ENCODE data around the gene HBA2. TPM values are rescaled to one million over a fixed set of nuclear protein-coding genes. Genes with fewer than 3 reads are reported as not detected.
"Not testable (repeated sequence)": the region's sequence is repeated elsewhere in the genome, so short reads cannot be mapped to it uniquely, and the experiment has no call there.

The HBA2 gene
- total RNA-seq, result 0.57 and 0.59 TPM in 2 replicates

DNA sequence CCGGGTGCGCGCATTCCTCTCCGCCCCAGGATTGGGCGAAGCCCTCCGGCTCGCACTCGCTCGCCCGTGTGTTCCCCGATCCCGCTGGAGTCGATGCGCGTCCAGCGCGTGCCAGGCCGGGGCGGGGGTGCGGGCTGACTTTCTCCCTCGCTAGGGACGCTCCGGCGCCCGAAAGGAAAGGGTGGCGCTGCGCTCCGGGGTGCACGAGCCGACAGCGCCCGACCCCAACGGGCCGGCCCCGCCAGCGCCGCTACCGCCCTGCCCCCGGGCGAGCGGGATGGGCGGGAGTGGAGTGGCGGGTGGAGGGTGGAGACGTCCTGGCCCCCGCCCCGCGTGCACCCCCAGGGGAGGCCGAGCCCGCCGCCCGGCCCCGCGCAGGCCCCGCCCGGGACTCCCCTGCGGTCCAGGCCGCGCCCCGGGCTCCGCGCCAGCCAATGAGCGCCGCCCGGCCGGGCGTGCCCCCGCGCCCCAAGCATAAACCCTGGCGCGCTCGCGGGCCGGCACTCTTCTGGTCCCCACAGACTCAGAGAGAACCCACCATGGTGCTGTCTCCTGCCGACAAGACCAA lies at the start of gene HBA2:
Gene HBA2 (plus strand): TSS at position 503 of the 568 bp plus-strand sequence. CDS start 37 bp downstream, at position 540.
- H3K4me1 Mint-ChIP-seq (ENCODE audit: low read depth); H3K27ac Mint-ChIP-seq; H3K9me3 Mint-ChIP-seq; H3K4me3 Mint-ChIP-seq; intact Hi-C loops (cut with micrococcal nuclease); H3K36me3 Mint-ChIP-seq (ENCODE audit: low read depth); DNase-seq (ENCODE audit: low spot score): not testable (repeated sequence)
- peaks cover 57% of the 10 kb centered on the region for H3K27me3 Mint-ChIP-seq (ENCODE audit: insufficient read depth)

DNA sequence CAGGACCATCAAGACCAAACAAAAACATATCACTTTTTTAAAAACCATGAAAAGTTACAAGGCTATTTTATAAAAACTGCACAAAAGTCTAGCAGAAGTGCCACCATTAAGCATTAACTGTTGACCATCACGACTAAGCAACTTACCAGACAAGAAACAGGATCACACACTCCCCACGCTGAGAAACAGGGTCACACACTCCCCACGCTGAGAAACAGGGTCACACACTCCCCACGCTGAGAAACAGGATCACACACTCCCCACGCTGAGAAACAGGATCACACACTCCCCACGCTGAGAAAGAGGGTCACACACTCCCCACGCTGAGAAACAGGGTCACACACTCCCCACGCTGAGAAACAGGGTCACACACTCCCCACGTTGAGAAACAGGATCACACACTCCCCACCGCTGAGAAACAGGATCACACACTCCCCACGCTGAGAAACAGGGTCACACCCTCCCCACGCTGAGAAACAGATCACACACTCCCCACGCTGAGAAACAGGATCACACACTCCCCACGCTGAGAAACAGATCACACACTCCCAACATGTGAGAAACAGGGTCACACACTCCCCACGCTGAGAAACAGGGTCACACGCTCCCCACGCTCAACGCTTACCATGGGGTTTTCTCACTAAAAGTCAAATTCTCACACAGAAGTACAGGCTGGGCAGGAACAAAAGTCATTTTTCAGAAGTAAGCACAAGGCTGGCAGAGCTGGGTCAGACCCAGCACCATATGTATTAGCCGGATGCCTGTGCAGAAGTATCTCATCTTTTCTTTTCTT lies 48.9 kb upstream of the HBA2 start:
- DNase-seq (ENCODE audit: low spot score); intact Hi-C loops (cut with micrococcal nuclease); H3K27me3 Mint-ChIP-seq (ENCODE audit: insufficient read depth); H3K4me1 Mint-ChIP-seq (ENCODE audit: low read depth); H3K9me3 Mint-ChIP-seq; H3K4me3 Mint-ChIP-seq; H3K36me3 Mint-ChIP-seq (ENCODE audit: low read depth); H3K27ac Mint-ChIP-seq: not testable (repeated sequence)

DNA sequence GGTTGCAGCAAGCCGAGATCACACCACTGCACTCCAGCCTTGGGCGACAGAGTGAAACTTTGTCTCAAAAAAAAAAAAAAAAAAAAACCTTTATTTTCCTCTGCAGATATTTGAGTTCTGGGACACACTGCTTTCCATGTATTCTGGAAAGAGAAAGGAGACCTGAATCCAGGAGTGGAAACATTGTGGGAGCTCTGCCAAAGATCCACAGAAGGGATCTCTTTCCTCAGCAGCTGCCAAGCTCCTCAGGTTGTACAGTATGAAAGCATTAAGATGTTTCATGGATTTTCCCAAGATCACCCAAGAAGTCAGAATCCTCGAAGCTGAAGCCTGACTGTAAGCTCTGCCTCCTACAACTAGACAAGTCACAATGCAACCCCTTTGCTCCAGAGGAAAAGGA lies 47.7 kb upstream of the HBA2 start:
- intact Hi-C loops (cut with micrococcal nuclease), result no loop called here
- Mint-ChIP-seq H3K4me1 (ENCODE audit: low read depth) (peaks cover 9% of the 10 kb centered on the region), H3K27me3 (ENCODE audit: insufficient read depth) (no peaks in the 10 kb centered on the region), H3K36me3 (ENCODE audit: low read depth) (peaks cover 6% of the 10 kb centered on the region), H3K27ac (no peak overlapping the region), H3K9me3 (no peaks in the 10 kb centered on the region), H3K4me3 (no peak overlapping the region)
- DNase-seq (ENCODE audit: low spot score), result no peak

DNA sequence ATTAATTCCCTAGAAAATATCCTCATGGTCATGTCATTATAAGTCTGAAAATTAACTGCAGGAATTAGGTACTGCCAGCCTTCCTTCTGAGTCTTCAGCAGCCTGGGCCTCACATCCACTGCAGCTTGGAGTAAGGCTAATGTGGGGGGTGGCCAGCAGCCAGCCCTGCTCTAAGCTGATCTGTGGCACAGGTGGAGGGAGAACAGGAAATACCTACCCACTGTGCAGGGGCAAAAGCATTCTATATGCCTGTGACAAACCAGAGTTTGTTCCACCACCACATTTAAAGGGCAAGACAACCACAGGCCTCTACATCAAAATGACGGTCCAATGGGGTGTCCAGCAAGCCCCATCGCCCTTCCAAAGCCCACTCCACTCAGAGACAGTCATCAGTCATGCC lies 43.6 kb upstream of the HBA2 start:
- H3K27ac Mint-ChIP-seq, result no peak overlapping the region
- H3K27me3 Mint-ChIP-seq (ENCODE audit: insufficient read depth), result no peaks in the 10 kb centered on the region
- H3K4me3 Mint-ChIP-seq, result no peak overlapping the region
- H3K9me3 Mint-ChIP-seq, result no peaks in the 10 kb centered on the region
- H3K36me3 Mint-ChIP-seq (ENCODE audit: low read depth), result peaks cover 6% of the 10 kb centered on the region
- H3K4me1 Mint-ChIP-seq (ENCODE audit: low read depth), result peaks cover 18% of the 10 kb centered on the region
- no peak for DNase-seq (ENCODE audit: low spot score)
- intact Hi-C loops (cut with micrococcal nuclease), result no loop called here

DNA sequence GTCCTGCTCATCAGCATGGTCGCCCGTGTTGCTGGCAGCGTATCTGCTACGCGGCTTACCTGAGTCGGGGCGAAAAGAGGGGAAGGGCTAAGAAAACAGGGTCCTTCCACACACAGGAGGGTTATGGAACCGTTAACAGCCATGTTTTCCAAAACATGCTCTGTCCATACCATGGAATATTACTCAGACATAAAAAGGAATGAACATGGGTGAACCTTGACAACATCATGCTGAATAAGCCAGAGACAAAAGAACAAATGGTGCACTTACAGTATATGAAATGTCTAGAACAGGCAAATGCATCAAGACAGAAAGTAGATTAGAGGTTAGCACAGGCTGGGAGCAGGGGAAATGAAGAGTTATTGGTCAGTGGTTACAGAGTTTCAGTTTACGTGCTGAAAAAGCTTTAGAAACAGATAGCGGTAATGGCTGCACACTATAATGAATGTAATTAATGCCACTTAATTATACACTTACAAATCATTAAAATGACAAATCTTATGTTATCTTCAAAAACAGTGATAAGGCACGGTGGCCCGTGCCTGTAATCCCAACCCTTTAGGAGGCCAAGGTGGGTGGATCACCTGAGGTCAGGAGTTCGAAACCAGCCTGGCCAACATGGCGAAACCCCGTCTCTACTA lies 42.0 kb upstream of the HBA2 start:
- Mint-ChIP-seq H3K27ac (no peak overlapping the region), H3K4me1 (ENCODE audit: low read depth) (peaks cover 21% of the 10 kb centered on the region), H3K27me3 (ENCODE audit: insufficient read depth) (no peaks in the 10 kb centered on the region), H3K36me3 (ENCODE audit: low read depth) (peaks cover 6% of the 10 kb centered on the region), H3K4me3 (no peak overlapping the region), H3K9me3 (no peaks in the 10 kb centered on the region)
- no peak for DNase-seq (ENCODE audit: low spot score)
- intact Hi-C loops (cut with micrococcal nuclease), result no loop called here

DNA sequence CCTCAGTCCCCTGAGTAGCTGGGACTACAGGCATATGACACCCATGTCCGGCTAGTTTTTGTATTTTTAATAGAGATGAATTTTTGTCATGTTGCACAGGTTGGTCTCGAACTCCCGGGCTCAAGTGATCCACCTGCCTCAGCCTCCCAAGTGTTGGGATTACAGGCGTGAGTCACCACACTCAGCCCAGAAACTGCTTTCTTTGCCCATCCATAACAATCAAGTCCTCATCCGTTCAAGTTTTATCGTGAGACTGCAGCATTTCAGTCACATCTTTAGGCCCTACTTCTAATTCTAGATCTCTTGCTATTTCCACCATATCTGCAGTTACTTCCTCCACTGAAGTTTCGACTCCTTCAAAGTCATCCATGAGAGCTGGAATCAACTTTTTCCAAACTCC lies 40.6 kb upstream of the HBA2 start:
- Mint-ChIP-seq H3K27ac (no peak overlapping the region), H3K9me3 (no peaks in the 10 kb centered on the region), H3K27me3 (ENCODE audit: insufficient read depth) (no peaks in the 10 kb centered on the region), H3K4me1 (ENCODE audit: low read depth) (peaks cover 26% of the 10 kb centered on the region), H3K4me3 (no peak overlapping the region), H3K36me3 (ENCODE audit: low read depth) (peaks cover 10% of the 10 kb centered on the region)
- no peak for DNase-seq (ENCODE audit: low spot score)
- intact Hi-C loops (cut with micrococcal nuclease), result no loop called here

DNA sequence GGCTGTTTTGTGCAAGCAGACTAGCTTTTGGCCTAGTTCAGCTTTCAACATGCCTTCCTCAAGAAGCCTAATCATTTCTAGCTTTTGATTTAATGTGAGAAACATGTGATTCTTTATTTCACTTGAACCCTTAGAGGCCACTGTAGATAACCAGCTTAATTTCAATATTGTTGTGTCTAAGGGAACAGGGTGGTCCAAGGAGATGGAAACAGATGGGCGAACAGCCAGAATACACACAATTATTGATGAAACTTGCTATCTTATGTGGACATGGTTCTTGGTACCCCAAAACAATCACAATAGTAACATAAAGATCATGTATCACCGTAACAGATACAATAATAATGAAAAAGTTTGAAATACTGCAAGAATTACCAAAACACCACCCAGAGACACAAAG lies 39.0 kb upstream of the HBA2 start:
- no peaks in the 10 kb centered on the region for H3K27me3 Mint-ChIP-seq (ENCODE audit: insufficient read depth)
- H3K4me3 Mint-ChIP-seq, result no peak overlapping the region
- no peaks in the 10 kb centered on the region for H3K9me3 Mint-ChIP-seq
- intact Hi-C loops (cut with micrococcal nuclease), result no loop called here
- peaks cover 26% of the 10 kb centered on the region for H3K4me1 Mint-ChIP-seq (ENCODE audit: low read depth)
- no peak for DNase-seq (ENCODE audit: low spot score)
- H3K36me3 Mint-ChIP-seq (ENCODE audit: low read depth), result peaks cover 10% of the 10 kb centered on the region
- no peak overlapping the region for H3K27ac Mint-ChIP-seq

DNA sequence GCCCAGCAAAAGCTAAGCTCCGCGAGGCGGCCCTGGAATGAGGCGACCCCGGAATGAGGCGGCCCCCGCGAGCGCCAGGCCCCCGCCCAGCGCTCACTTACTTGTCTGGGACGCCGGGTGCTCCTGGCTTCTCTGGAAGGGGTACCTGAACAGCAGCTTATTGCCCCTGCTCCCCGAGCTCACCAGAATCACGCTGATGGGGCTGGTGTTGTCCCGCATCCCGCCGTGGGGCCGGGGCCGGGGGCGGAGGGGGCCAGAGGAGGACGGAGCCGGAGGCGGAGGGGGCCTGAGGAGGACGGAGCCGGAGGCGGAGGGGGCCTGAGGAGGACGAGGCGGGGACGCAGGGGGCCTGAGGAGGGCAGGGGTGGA lies 34.6 kb upstream of the HBA2 start:
- H3K4me3 Mint-ChIP-seq, result peak overlapping the region; percentile 86
- no peak overlapping the region for H3K27ac Mint-ChIP-seq
- peaks cover 15% of the 10 kb centered on the region for H3K4me1 Mint-ChIP-seq (ENCODE audit: low read depth)
- H3K9me3 Mint-ChIP-seq, result no peaks in the 10 kb centered on the region
- DNase-seq (ENCODE audit: low spot score), result peak; percentile 27
- H3K36me3 Mint-ChIP-seq (ENCODE audit: low read depth), result peaks cover 4% of the 10 kb centered on the region
- H3K27me3 Mint-ChIP-seq (ENCODE audit: insufficient read depth), result peaks cover 2% of the 10 kb centered on the region
- intact Hi-C loops (cut with micrococcal nuclease), result loop anchor here (1.0 kb wide), 4 partner anchors 43 to 214 kb away; partner anchors contain the start of genes AXIN1, LUC7L, POLR3K and SNRNP25

DNA sequence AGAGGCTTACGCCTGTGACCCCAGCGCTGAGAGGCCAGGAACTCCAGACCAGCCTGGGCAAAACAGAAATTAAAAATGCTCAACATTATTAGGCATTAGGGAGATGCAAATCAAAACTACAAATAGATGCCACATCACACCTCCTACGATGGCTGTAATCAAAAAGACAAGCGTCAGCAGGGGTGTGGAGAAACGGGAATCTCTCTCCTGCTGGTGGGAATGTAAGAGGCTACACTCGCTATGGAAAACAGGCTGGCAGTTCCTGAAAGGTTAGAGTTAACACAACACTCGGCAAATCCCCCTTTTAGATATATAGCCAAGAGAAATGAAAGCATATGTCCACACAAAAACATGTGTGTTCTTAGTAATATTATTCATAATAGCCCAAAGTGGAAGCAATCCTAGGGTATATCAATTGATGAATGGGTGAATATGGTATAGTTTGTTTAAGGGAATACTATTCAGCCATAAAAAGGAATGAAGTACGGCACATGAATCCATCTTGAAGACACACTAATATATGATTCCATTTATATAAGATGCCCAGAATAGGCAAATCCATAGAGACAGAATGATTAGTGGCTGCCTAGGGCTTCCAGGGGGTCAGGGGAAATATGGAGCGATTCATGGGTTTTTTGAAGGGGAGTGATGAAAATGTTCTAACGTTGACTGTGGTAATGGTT lies 32.4 kb upstream of the HBA2 start:
- Mint-ChIP-seq H3K4me3 (peak overlapping the region; percentile 77), H3K27me3 (ENCODE audit: insufficient read depth) (peaks cover 9% of the 10 kb centered on the region), H3K4me1 (ENCODE audit: low read depth) (peaks cover 4% of the 10 kb centered on the region), H3K36me3 (ENCODE audit: low read depth) (peaks cover 4% of the 10 kb centered on the region), H3K27ac (no peak overlapping the region), H3K9me3 (no peaks in the 10 kb centered on the region)
- intact Hi-C loops (cut with micrococcal nuclease), result loop anchor here (2.0 kb wide), 1 partner anchor 14 kb away; no protein-coding TSS in a partner anchor
- DNase-seq (ENCODE audit: low spot score), result no peak

DNA sequence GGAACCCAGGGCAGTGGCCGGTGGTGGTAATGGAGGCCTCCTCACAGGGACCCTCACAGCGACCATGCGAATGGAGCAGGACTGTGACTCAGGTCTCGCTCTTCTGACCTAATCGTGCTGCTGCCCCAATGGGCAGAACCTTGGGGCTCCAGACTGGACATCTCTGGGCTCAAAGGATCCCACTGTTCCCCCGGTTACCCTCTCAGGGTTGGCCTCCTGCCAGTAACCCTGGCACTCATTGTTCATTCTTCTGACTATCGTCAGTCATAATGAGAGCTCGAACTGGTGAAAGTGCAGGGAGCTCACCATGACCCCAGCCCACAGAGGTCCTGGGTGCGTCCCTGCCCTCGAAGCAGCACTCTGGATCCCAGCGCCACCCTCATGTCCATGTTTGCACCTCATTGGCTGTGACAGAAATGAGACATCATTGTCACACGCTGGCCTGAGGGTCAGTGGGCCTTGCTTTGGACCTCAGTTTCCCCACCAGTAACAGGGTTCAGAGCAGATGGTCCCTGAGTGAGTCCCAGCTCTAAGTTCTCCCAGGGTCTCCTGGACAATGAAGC lies 30.2 kb upstream of the HBA2 start:
- peaks cover 13% of the 10 kb centered on the region for H3K27me3 Mint-ChIP-seq (ENCODE audit: insufficient read depth)
- no peak overlapping the region for H3K4me3 Mint-ChIP-seq
- intact Hi-C loops (cut with micrococcal nuclease), result no loop called here
- no peaks in the 10 kb centered on the region for H3K9me3 Mint-ChIP-seq
- H3K4me1 Mint-ChIP-seq (ENCODE audit: low read depth), result no peaks in the 10 kb centered on the region
- H3K27ac Mint-ChIP-seq, result no peak overlapping the region
- DNase-seq (ENCODE audit: low spot score), result no peak
- no peaks in the 10 kb centered on the region for H3K36me3 Mint-ChIP-seq (ENCODE audit: low read depth)

DNA sequence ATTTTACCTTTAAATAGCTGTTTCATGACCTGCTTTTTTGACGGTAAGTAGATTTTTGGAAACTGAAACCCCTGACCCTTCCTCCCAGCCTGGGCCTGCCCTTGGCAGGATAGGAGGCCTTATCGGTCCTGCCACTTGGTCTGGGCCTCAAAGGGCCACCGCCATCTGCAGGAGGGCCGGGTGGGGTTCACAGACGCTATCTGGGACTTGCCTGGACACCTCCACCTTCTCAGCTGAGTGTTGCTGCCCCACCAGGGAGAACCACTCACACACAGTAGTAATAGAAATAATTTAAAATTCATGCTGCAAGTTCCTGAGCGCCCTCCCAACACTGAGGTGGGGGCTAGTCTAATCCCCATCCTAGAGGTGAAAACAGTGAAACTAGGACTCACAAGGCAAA lies 29.6 kb upstream of the HBA2 start:
- Mint-ChIP-seq H3K27me3 (ENCODE audit: insufficient read depth) (peaks cover 13% of the 10 kb centered on the region), H3K27ac (no peak overlapping the region), H3K9me3 (no peaks in the 10 kb centered on the region), H3K36me3 (ENCODE audit: low read depth) (no peaks in the 10 kb centered on the region), H3K4me1 (ENCODE audit: low read depth) (no peaks in the 10 kb centered on the region), H3K4me3 (no peak overlapping the region)
- no peak for DNase-seq (ENCODE audit: low spot score)
- intact Hi-C loops (cut with micrococcal nuclease), result no loop called here

DNA sequence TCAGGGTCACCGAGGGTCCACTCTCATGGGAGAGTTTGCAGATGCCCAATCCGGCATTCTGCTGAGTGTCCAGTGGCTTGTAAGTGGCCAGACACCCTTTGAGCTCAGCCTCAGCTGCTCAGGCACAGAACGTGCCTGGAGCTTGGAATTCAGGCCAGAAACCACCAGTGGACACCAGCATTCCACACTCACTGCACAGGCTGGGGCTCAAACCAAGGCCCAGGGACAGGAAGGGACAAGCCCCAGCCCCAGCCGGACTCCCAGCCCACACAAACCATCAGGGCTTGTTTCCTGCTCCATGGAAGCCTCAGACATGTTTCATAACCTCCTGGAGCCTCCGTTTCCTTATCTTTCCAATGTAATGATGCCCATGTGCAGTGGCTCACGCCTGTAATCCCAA lies 29.2 kb upstream of the HBA2 start:
- intact Hi-C loops (cut with micrococcal nuclease), result no loop called here
- no peak overlapping the region for H3K27ac Mint-ChIP-seq

More for the DNA sequence above, 29.2 kb upstream of the HBA2 start:
- Mint-ChIP-seq H3K4me3 (no peak overlapping the region), H3K4me1 (ENCODE audit: low read depth) (no peaks in the 10 kb centered on the region), H3K36me3 (ENCODE audit: low read depth) (no peaks in the 10 kb centered on the region), H3K27me3 (ENCODE audit: insufficient read depth) (peaks cover 13% of the 10 kb centered on the region), H3K9me3 (no peaks in the 10 kb centered on the region)
- DNase-seq (ENCODE audit: low spot score), result no peak
